Measurements from ENCODE around the gene TMEM52B. TPM values are rescaled to one million over a fixed set of nuclear protein-coding genes. Genes with fewer than 3 reads are reported as not detected.

The TMEM52B gene
- total RNA-seq, 4 donors from 2014 or later, result not detected

DNA sequence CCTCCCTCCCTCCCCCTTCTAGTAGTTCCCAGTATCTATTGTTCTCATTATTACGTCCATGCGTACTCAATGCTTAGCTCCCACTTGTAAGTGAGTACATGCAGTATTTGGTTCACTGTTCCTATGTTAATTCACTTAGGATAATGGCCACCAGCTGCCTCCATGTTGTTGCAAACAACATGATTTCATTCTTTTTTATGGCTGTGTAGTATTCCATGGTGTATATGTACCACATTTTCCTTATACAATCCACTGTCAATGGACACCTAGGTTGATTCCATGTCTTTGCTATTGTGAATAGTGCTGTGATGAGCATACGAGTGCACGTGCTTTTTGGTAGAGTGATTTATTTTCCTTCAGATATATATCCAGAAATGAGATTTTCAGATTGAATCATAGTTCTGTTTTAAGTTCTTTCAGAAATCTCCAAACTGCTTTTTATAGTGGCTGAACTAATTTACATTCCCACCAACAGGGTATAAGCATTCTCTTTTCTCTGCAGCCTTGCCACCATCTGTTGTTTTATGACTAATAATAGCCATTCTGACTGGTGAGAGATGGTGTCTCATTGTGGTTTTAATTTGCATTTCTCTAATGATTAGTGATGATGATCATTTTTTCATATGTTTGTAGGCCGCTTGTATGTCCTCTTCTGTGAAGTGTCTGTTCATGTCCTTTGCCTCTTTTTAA, 31.0 kb upstream of the TMEM52B start:
- no peaks in the 10 kb centered on the region for H3K36me3 ChIP-seq
- no peak overlapping the region for H3K4me3 ChIP-seq
- H3K9me3 ChIP-seq, result no peaks in the 10 kb centered on the region
- no peaks in the 10 kb centered on the region for H3K27me3 ChIP-seq
- in situ Hi-C loops (cut with MboI; ENCODE audit: low sequenced_read_pairs in 4 of 4), result loop anchor here in 1 of 4 donors (25.0 kb wide), 1 partner anchor 111 kb away; the partner anchor contains the start of gene CLEC9A
- H3K4me1 ChIP-seq, result peaks cover 1 to 4% of the 10 kb centered on the region in 2 donors
- intact Hi-C loops (cut with DNase I; ENCODE audit: low total_unique reads), result no loop called here
- ATAC-seq, result no peak
- no peak overlapping the region for H3K27ac ChIP-seq
- TF ChIP-seq CTCF (IDR thresholded peaks at IDR 0.05 in 4 of 5, conservative IDR thresholded peaks at IDR 0.05 in 1 of 5), result no peak
- no peak for TF ChIP-seq POLR2A (IDR thresholded peaks at IDR 0.05)
- DNase-seq, result no peak

DNA sequence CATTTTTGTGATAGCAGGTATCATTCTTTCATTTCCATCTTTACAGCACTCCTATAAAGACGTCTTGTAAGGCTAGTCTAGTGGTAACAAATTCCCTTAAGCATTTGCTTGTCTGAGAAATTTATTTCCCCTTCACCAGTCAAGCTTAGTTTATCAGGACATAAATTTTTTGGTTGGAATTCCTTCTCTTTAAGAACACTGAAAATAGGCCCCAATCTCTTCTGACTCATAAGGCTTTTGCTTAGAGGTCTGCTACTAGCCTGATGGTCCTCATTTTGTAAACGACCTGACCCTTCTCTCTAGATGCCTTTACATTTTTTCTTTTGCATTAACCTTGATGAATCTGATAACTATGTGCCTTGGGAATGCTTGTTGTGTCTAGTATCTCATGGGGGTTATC, 27.2 kb upstream of the TMEM52B start:
- in situ Hi-C loops (cut with MboI; ENCODE audit: low sequenced_read_pairs in 4 of 4), result loop anchor here in 2 of 4 donors (5.0 to 10.0 kb wide), 3 partner anchors 36 to 403 kb away; no protein-coding TSS in a partner anchor
- Histone ChIP-seq H3K27ac (no peak overlapping the region), H3K4me3 (no peak overlapping the region), H3K9me3 (no peaks in the 10 kb centered on the region), H3K27me3 (no peaks in the 10 kb centered on the region), H3K36me3 (no peaks in the 10 kb centered on the region), H3K4me1 (peaks cover 4 to 8% of the 10 kb centered on the region in 2 donors)
- DNase-seq (no peak), ATAC-seq (no peak)
- no peak for TF ChIP-seq POLR2A (IDR thresholded peaks at IDR 0.05)
- no peak for TF ChIP-seq CTCF (IDR thresholded peaks at IDR 0.05 in 4 of 5, conservative IDR thresholded peaks at IDR 0.05 in 1 of 5)
- intact Hi-C loops (cut with DNase I; ENCODE audit: low total_unique reads), result no loop called here

DNA sequence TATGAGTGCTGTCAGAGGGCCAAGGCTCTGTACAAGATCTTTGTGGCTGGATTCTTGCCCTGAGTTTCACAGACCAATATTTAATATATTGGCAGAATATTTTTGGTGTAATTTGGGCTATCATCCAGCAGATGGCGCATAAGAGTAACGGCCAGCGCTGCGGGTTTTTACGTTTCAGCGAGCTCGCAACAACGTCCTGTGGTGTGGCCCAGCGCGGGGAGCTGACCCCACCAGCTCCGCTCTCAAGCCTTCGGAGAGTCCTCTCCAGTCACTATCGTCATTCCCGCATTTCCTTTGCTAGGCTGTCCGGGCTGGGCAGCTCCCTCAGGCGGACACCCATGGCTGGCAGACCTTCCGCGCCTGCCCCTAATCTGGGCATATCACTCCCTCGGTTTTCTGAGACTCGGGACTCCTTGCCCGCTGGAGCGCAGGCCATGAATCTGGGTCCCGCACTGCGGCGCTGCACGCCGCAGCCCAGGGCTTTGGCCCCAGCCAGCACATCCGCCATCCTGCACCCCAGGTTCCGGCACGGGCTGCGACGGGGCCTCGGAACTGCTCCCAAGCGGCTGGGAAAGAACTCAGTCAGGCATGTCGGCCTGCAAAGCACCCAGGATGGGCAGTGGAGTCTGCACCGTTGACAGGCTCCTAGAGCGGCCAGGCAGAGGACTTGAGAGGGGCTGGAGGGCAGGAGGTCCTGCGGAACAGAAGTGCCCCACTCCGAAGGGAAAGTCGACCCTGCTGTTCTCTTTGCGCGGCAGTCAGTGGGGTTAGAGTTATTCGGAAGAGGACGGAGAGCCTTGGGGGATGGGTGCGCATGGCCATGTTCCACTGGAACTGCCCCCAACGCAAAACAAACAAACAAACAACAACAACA, 25.3 kb upstream of the TMEM52B start:
- Histone ChIP-seq H3K27me3 (no peaks in the 10 kb centered on the region), H3K27ac (peak overlapping the region; percentile 77 to 84 (median 81)), H3K36me3 (no peaks in the 10 kb centered on the region), H3K9me3 (no peaks in the 10 kb centered on the region), H3K4me1 (peaks cover 4 to 8% of the 10 kb centered on the region in 2 donors), H3K4me3 (peak overlapping the region; percentile 64 to 98 (median 70))
- DNase-seq, result peak; percentile 40 to 64
- TF ChIP-seq CTCF (IDR thresholded peaks at IDR 0.05 in 4 of 5, conservative IDR thresholded peaks at IDR 0.05 in 1 of 5) (peak; percentile 76 to 88 (median 83)), POLR2A (IDR thresholded peaks at IDR 0.05) (peak in 1 of 2 donors; percentile 14)
- intact Hi-C loops (cut with DNase I; ENCODE audit: low total_unique reads) (loop anchor here (1.0 kb wide), 2 partner anchors 37 to 409 kb away; no protein-coding TSS in a partner anchor), in situ Hi-C loops (cut with MboI; ENCODE audit: low sequenced_read_pairs in 4 of 4) (loop anchor here in 2 of 4 donors (5.0 to 10.0 kb wide), 3 partner anchors 34 to 401 kb away; no protein-coding TSS in a partner anchor)
- ATAC-seq, result peak; percentile 92

- TF ChIP-seq CTCF (IDR thresholded peaks at IDR 0.05 in 4 of 5, conservative IDR thresholded peaks at IDR 0.05 in 1 of 5), result no peak
- no peak for TF ChIP-seq POLR2A (IDR thresholded peaks at IDR 0.05)
- peak overlapping the region; percentile 77 to 84 (median 81) for H3K27ac ChIP-seq
- DNase-seq (no peak), ATAC-seq (no peak)
- no peaks in the 10 kb centered on the region for H3K9me3 ChIP-seq
- H3K4me3 ChIP-seq, result peak overlapping the region; percentile 64 to 98 (median 70)
- in situ Hi-C loops (cut with MboI; ENCODE audit: low sequenced_read_pairs in 4 of 4) (loop anchor here in 2 of 4 donors (5.0 to 10.0 kb wide), 3 partner anchors 33 to 401 kb away; no protein-coding TSS in a partner anchor), intact Hi-C loops (cut with DNase I; ENCODE audit: low total_unique reads) (no loop called here)
- H3K4me1 ChIP-seq, result peaks cover 4 to 8% of the 10 kb centered on the region in 2 donors
- H3K27me3 ChIP-seq, result no peaks in the 10 kb centered on the region
- no peaks in the 10 kb centered on the region for H3K36me3 ChIP-seq
These were observed 24.7 kb upstream of the TMEM52B start for GRCh38 chr12:10154145-10154496.
